Measurements from ENCODE around the gene ATP5F1B. TPM values are rescaled to one million over a fixed set of nuclear protein-coding genes. Genes with fewer than 3 reads are reported as not detected.
A peak's percentile ranks its signal among the peaks of the same experiment; 100 is the strongest.

Gene ATP5F1B
- total and polyA plus RNA-seq, 9 of the 15 experiments (the other 6 are each of a cell fraction or from before 2014, with no cell fraction given) = 908 to 3,125 (median 1,482) TPM

DNA sequence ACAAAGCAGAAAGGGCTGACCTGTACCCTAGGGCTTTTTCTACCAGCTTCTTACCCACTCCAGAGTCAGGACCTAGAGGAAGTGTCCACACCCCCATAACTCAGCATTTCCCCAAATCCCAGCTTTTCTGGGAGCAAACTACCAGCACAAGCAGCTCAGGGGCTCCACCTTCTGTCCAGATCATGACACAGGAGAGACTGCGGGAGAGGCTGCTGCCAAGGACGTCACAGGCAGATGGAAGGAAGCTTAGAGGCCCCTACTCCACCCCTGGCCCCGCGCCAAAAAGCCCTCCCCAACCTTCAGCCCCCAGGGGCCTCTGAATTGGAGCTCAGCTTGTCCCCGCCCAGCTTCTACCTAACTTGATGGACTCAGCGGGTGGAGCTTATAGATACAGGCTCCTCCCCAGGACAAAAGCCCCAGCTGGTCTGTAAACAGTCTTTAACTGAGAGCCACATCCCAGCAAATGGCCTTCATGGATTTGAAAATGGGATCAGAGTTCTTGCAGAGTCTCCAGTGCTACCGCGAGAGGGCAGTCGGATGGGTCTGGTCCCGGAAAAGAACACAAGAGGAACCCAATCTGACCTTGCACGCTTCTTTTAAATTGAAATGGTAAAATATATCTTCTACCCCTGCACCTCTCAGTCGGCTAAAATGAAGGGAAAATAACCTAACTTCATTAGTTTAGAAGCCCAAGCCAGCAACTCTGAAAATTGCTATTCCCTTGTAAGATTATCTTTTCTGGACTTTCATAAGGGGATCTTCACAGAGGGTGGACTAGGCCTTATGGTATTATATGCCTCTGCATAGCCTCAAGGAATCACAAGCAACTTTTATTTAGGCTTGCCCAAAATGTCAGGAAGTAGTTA is 8.9 kb downstream of the ATP5F1B start (continued):
- peak in 1 of 2 experiments; percentile 30 for TF ChIP-seq AFF1 (IDR thresholded peaks at IDR 0.05; ENCODE audit: low read depth in 1 of 2, partially characterized antibody in 2 of 2)
- TF ChIP-seq CCAR2 (IDR thresholded peaks at IDR 0.05; ENCODE audit: low read depth, low read length) = no peak
- no peak for TF ChIP-seq HDAC6 (IDR thresholded peaks at IDR 0.05; ENCODE audit: low read depth, low read length)
- TF ChIP-seq U2AF1 (optimal IDR thresholded peaks at IDR 0.05; ENCODE audit: low read depth, low read length) = no peak
- peak; percentile 73; the same call in 1 of the 2 replicates for TF ChIP-seq NFXL1 (CRISPR knock-in tag; IDR thresholded peaks at IDR 0.05)
- TF ChIP-seq THRA (IDR thresholded peaks at IDR 0.05) = no peak
- peak; percentile 48 for TF ChIP-seq NEUROD1 (IDR thresholded peaks at IDR 0.05; ENCODE audit: borderline replicate concordance, low read depth, low read length, partially characterized antibody)
- no peak for TF ChIP-seq MEF2D (tag; conservative IDR thresholded peaks at IDR 0.05; ENCODE audit: low read depth)
- TF ChIP-seq POLR2AphosphoS5 (IDR thresholded peaks at IDR 0.05; ENCODE audit: control insufficient read depth, insufficient read depth, low read depth, low read length) = peak; percentile 96
- no peak for TF ChIP-seq ZNF197 (CRISPR knock-in tag; IDR thresholded peaks at IDR 0.05; ENCODE audit: low read depth)
- no peak for TF ChIP-seq ZFP1 (CRISPR knock-in tag; IDR thresholded peaks at IDR 0.05)
- TF ChIP-seq, protein P1, sequence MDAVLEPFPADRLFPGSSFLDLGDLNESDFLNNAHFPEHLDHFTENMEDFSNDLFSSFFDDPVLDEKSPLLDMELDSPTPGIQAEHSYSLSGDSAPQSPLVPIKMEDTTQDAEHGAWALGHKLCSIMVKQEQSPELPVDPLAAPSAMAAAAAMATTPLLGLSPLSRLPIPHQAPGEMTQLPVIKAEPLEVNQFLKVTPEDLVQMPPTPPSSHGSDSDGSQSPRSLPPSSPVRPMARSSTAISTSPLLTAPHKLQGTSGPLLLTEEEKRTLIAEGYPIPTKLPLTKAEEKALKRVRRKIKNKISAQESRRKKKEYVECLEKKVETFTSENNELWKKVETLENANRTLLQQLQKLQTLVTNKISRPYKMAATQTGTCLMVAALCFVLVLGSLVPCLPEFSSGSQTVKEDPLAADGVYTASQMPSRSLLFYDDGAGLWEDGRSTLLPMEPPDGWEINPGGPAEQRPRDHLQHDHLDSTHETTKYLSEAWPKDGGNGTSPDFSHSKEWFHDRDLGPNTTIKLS (IDR thresholded peaks at IDR 0.05; ENCODE audit: borderline replicate concordance, low read depth) = no peak; the same call in 1 of the 2 replicates
- no peak for TF ChIP-seq FOXJ2 (tag; IDR thresholded peaks at IDR 0.05)
- peak; percentile 8; the same call in 1 of the 2 replicates for TF ChIP-seq ZNF354B (CRISPR knock-in tag; IDR thresholded peaks at IDR 0.05)
- no peak for TF ChIP-seq KHSRP (IDR thresholded peaks at IDR 0.05)
- no peak for TF ChIP-seq CHD4 (IDR thresholded peaks at IDR 0.05; ENCODE audit: insufficient read depth, insufficient replicate concordance, low read depth, low read length, poor library complexity, severe bottlenecking)
- TF ChIP-seq ESRRB (CRISPR knock-in tag; IDR thresholded peaks at IDR 0.05; ENCODE audit: borderline replicate concordance) = no peak
- TF ChIP-seq, protein P2, sequence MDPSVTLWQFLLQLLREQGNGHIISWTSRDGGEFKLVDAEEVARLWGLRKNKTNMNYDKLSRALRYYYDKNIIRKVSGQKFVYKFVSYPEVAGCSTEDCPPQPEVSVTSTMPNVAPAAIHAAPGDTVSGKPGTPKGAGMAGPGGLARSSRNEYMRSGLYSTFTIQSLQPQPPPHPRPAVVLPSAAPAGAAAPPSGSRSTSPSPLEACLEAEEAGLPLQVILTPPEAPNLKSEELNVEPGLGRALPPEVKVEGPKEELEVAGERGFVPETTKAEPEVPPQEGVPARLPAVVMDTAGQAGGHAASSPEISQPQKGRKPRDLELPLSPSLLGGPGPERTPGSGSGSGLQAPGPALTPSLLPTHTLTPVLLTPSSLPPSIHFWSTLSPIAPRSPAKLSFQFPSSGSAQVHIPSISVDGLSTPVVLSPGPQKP (CRISPR knock-in tag; IDR thresholded peaks at IDR 0.05) = no peak
